GM12878 (cell line): ENCODE results near the gene DST. TPM values are rescaled to one million over a fixed set of nuclear protein-coding genes. Genes with fewer than 3 reads are reported as not detected.

Experiments
- ATAC-seq: fragments of 200-7000 bp; cut with Tn5 transposase; 3 replicates; pipeline ENCODE4 v1.9.1; 2020; ENCODE audit warnings: mild to moderate bottlenecking, moderate library complexity
- BruUV-seq: library from RNA; stranded (reverse); fragments of 400-500 nt; replicated peaks from 2 replicates; lab custom pipeline; 2021; lab: Mats Ljungman, UMichigan
- CTCF ChIA-PET: fragments of 300-600 bp; sonication (Branson Sonifier 250); formaldehyde crosslinking; extraction: SDS; loops from one replicate; lab custom pipeline; 2021; ENCODE audit warnings: inconsistent platforms; lab: Yijun Ruan, JAX
- POLR2A ChIA-PET: fragments of 350-600 bp; formaldehyde crosslinking; extraction: SDS; loops from one replicate; lab custom pipeline; 2021; ENCODE audit warnings: inconsistent platforms; lab: Charles Lee
- RAD21 ChIA-PET: fragments of 300-600 bp; sonication (Branson Sonifier 250); formaldehyde crosslinking; loops from one replicate; lab custom pipeline; 2023; ENCODE audit warnings: antibody characterized with exemption; ENCODE audit not compliant: unreplicated experiment; lab: Charles Lee
- SMC1A ChIA-PET: fragments of 300-600 bp; sonication (Branson Sonifier 250); formaldehyde crosslinking; loops from one replicate; lab custom pipeline; 2023; ENCODE audit not compliant: unreplicated experiment, uncharacterized antibody; lab: Charles Lee
- DNase-seq: peaks from one replicate; pipeline ENCODE4 v3.0.0-alpha.2; 2011; ENCODE audit warnings: low read depth, low spot score
- FAIRE-seq: peaks from 3 replicates; lab custom pipeline; 2011; peaks lifted over from hg19 to GRCh38; lab: Jason Lieb, UNC
- H2AFZ ChIP-seq: 2 replicates; pipeline ENCODE4 v1.6.0; 2011; ENCODE audit warnings: low read depth, low read length, control low read depth; ENCODE audit not compliant: control insufficient read depth
- H3K27ac ChIP-seq: 2 replicates; pipeline ENCODE4 v1.5.1; 2011; ENCODE audit warnings: control low read depth; ENCODE audit not compliant: control insufficient read depth, insufficient read depth
- H3K27me3 ChIP-seq, 2 experiments: replicated peaks in 1 of 2; 2 replicates each; pipeline versions ENCODE4 v1.6.0 to v1.6.1; 2011; ENCODE audit warnings: low read length in 1 of 2; ENCODE audit not compliant: control insufficient read depth in 2 of 2, insufficient read depth in 2 of 2
- H3K36me3 ChIP-seq, 2 experiments: 2 replicates each; pipeline ENCODE4 v1.5.1; 2011; ENCODE audit warnings: low read length in 1 of 2; ENCODE audit not compliant: control insufficient read depth in 2 of 2, insufficient read depth in 2 of 2
- H3K4me1 ChIP-seq: 2 replicates; pipeline ENCODE4 v1.6.1; 2011; ENCODE audit warnings: mild to moderate bottlenecking, low read length, moderate library complexity, mixed read lengths; ENCODE audit not compliant: control insufficient read depth, insufficient read depth
- H3K4me2 ChIP-seq: 2 replicates; pipeline ENCODE4 v1.6.0; 2011; ENCODE audit warnings: control low read depth; ENCODE audit not compliant: control insufficient read depth, insufficient read depth
- H3K4me3 ChIP-seq: fragments of 200-600 bp; sonication (generic); 2 replicates; pipeline ENCODE4 v1.5.1; 2016
- H3K79me2 ChIP-seq: 2 replicates; pipeline ENCODE4 v1.6.0; 2011; ENCODE audit warnings: low read length; ENCODE audit not compliant: control insufficient read depth, insufficient read depth
- H3K9ac ChIP-seq: 2 replicates; pipeline ENCODE4 v1.8.0; 2011; ENCODE audit warnings: low read length, control low read depth, mixed read lengths; ENCODE audit not compliant: control insufficient read depth, insufficient read depth
- H3K9me3 ChIP-seq: replicated peaks from 3 replicates; pipeline ENCODE4 v1.5.1; 2011; ENCODE audit warnings: mild to moderate bottlenecking, low read length; ENCODE audit not compliant: control insufficient read depth, insufficient read depth
- H4K20me1 ChIP-seq: 2 replicates; pipeline ENCODE4 v1.6.0; 2011; ENCODE audit not compliant: control insufficient read depth, insufficient read depth
- FOS ChIP-seq: IDR thresholded peaks from 3 replicates; pipeline ENCODE4 v1.6.1; 2011; ENCODE audit warnings: borderline replicate concordance; ENCODE audit not compliant: insufficient read length; ENCODE audit errors: extremely low read depth
- NFXL1 ChIP-seq: fragments of 450-650 bp; IDR thresholded peaks from 2 replicates; pipeline ENCODE4 v1.6.1; 2017; ENCODE audit warnings: antibody characterized with exemption, mild to moderate bottlenecking, borderline replicate concordance
- NR2F1 ChIP-seq: fragments of 450-650 bp; conservative IDR thresholded peaks from 2 replicates; pipeline ENCODE4 v1.6.1; 2017; ENCODE audit warnings: mild to moderate bottlenecking
- POU2F2 ChIP-seq: IDR thresholded peaks from 3 replicates; pipeline ENCODE4 v1.6.1; 2011; ENCODE audit warnings: low read depth, mild to moderate bottlenecking, low read length, borderline replicate concordance
- TCF12 ChIP-seq: IDR thresholded peaks from 2 replicates; pipeline ENCODE4 v1.6.1; 2011; ENCODE audit warnings: low read depth, mild to moderate bottlenecking, low read length
- ZNF207 ChIP-seq: fragments of 450-650 bp; IDR thresholded peaks from 2 replicates; pipeline ENCODE4 v1.6.1; 2014; ENCODE audit warnings: antibody characterized with exemption, mild to moderate bottlenecking, borderline replicate concordance
- ZNF217 ChIP-seq: fragments of 450-650 bp; IDR thresholded peaks from 2 replicates; pipeline ENCODE4 v1.6.1; 2017; ENCODE audit warnings: antibody characterized with exemption, mild to moderate bottlenecking
- WGBS: methylation state at CpG from one replicate; pipeline ENCODE4 v1.1.6; 2016; ENCODE audit warnings: low lambda C conversion rate; ENCODE audit not compliant: insufficient replicate concordance, insufficient coverage; ENCODE audit errors: missing lambda C conversion rate; 5-methylcytosine and 5-hydroxymethylcytosine counted together
- in situ Hi-C: fragments of 300-500 bp; cut with MboI; formaldehyde crosslinking; loops from 9 replicates; pipeline ENCODE4 v1.14.3; 2018; ENCODE audit warnings: mixed read lengths
- intact Hi-C: fragments of 100-400 bp; cut with micrococcal nuclease; formaldehyde crosslinking; loops from one replicate; pipeline ENCODE4 v1.14.2; 2022; ENCODE audit not compliant: unreplicated experiment
- polyA plus RNA-seq, 11 experiments: library from polyadenylated mRNA; depleted of rRNA in 4 of 11; unstranded in 6 of 11; stranded (reverse) in 5 of 11; fragments of >200 nt; fragmentation: Nextera tagmentation in 4 of 11; fragmentation: Illumina TruSeq in 1 of 11; extraction: Ambion mirVana in 4 of 11; extraction: Trizol in 1 of 11; gene quantifications; 1 replicate in 1 of 11; 2 replicates in 10 of 11; pipeline versions ENCODE4 v1.2.1 to v1.2.3, GENCODE V29; 2011 to 2016; ENCODE audit warnings: inconsistent platforms in 2 of 11, missing spikeins in 2 of 11, low read depth in 1 of 11
- total RNA-seq, 4 experiments: library from RNA; depleted of rRNA in 3 of 4; stranded (reverse); fragments of >200 nt in 3 of 4; fragmentation: Illumina TruSeq in 1 of 4; extraction: Trizol in 1 of 4; gene quantifications; 2 replicates each; pipeline versions ENCODE4 v1.2.1 to v1.2.3, GENCODE V29; 2013 to 2021
- TF ChIP-seq, protein P1 (sequence below): fragments of 450-650 bp; IDR thresholded peaks from 2 replicates; pipeline ENCODE4 v1.6.1; 2017; ENCODE audit warnings: antibody characterized with exemption, mild to moderate bottlenecking, moderate library complexity

Gene DST
- total and polyA plus RNA-seq, 10 of the 15 experiments (the other 5 are each of a cell fraction or from before 2014, with no cell fraction given), result 32.1 to 156 (median 75.0) TPM

DNA sequence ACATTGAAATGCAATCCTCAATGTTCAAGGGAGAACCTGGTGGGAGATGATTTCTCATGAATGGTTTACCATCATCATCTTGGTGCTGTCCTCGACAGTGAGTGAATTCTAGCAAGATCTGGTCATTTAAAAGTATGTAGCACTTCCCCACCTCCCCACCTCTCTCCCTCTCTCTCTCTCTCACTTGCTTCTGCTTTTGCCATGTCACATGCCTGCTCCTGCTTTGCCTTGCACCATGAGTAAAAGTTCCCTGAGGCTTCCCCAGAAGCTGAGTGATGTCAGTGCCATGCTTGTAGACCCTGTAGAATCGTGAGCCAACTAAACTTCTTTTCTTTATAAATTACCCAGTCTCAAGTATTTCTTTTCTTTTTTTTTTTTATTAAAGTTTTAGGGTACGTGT lies 60.5 kb downstream of the DST start (continued):
- TF ChIP-seq, protein P1, sequence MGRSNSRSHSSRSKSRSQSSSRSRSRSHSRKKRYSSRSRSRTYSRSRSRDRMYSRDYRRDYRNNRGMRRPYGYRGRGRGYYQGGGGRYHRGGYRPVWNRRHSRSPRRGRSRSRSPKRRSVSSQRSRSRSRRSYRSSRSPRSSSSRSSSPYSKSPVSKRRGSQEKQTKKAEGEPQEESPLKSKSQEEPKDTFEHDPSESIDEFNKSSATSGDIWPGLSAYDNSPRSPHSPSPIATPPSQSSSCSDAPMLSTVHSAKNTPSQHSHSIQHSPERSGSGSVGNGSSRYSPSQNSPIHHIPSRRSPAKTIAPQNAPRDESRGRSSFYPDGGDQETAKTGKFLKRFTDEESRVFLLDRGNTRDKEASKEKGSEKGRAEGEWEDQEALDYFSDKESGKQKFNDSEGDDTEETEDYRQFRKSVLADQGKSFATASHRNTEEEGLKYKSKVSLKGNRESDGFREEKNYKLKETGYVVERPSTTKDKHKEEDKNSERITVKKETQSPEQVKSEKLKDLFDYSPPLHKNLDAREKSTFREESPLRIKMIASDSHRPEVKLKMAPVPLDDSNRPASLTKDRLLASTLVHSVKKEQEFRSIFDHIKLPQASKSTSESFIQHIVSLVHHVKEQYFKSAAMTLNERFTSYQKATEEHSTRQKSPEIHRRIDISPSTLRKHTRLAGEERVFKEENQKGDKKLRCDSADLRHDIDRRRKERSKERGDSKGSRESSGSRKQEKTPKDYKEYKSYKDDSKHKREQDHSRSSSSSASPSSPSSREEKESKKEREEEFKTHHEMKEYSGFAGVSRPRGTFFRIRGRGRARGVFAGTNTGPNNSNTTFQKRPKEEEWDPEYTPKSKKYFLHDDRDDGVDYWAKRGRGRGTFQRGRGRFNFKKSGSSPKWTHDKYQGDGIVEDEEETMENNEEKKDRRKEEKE, result no peak
- no peak for TF ChIP-seq NR2F1

GRCh38 chr6:56581296-56581925 lies 61.3 kb downstream of the DST start:
- ChIA-PET SMC1A (interaction anchor here (0.6 to 3.1 kb wide), 7 partner anchors 11 to 1918 kb away, joined by 3 to 11 read pairs (median 3); no protein-coding TSS in a partner anchor), CTCF (interaction anchor here (0.6 to 3.1 kb wide), 7 partner anchors 10 to 211 kb away, joined by 3 to 16 read pairs (median 4); no protein-coding TSS in a partner anchor)

More at GRCh38 chr6:56581296-56581925, 61.3 kb downstream of the DST start:
- intact Hi-C loops (no loop called here), in situ Hi-C loops (loop anchor here (25.0 kb wide), 1 partner anchor 594 kb away; no protein-coding TSS in a partner anchor)
- Histone ChIP-seq H3K9ac (no peak overlapping the region), H4K20me1 (no peaks in the 10 kb centered on the region), H2AFZ (no peak overlapping the region), H3K4me2 (no peak overlapping the region), H3K4me1 (no peaks in the 10 kb centered on the region), H3K27ac (no peak overlapping the region), H3K9me3 (no peaks in the 10 kb centered on the region), H3K27me3 (no peaks in the 10 kb centered on the region), H3K36me3 (no peaks in the 10 kb centered on the region; a peak in 3 of 4 replicates), H3K79me2 (no peaks in the 10 kb centered on the region), H3K4me3 (no peak overlapping the region)
- WGBS, result 53% methylated on average over 4 of the region's 4 CpGs
- no peak for TF ChIP-seq NFXL1
- TF ChIP-seq ZNF217, result no peak
- no peak for TF ChIP-seq FOS
- TF ChIP-seq TCF12, result no peak
- TF ChIP-seq ZNF207, result no peak
- no peak for TF ChIP-seq POU2F2
- POLR2A ChIA-PET, result interaction anchor here (0.6 to 0.9 kb wide), 2 partner anchors 9 to 266 kb away, joined by 3 read pairs; no protein-coding TSS in a partner anchor
- DNase-seq, result no peak
- RAD21 ChIA-PET, result interaction anchor here (1.0 to 1.3 kb wide), 2 partner anchors 12 to 13 kb away, joined by 3 read pairs; no protein-coding TSS in a partner anchor
- no peak for ATAC-seq
- no peak for FAIRE-seq
- no TSS peak for BruUV-seq
